GM19351 (cell line): ENCODE data around the gene THSD8.
A peak's percentile ranks its signal among the peaks of the same experiment; 100 is the strongest.
"Not testable (repeated sequence)": the region's sequence is repeated elsewhere in the genome, so short reads cannot be mapped to it uniquely, and the experiment has no call there.

Source experiments
- ATAC-seq: cut with Tn5 transposase; IDR thresholded peaks from one replicate; pipeline ENCODE4 v1.9.1; 2021; ENCODE audit warnings: mild to moderate bottlenecking, moderate library complexity; ENCODE audit not compliant: unreplicated experiment

The THSD8 gene

DNA sequence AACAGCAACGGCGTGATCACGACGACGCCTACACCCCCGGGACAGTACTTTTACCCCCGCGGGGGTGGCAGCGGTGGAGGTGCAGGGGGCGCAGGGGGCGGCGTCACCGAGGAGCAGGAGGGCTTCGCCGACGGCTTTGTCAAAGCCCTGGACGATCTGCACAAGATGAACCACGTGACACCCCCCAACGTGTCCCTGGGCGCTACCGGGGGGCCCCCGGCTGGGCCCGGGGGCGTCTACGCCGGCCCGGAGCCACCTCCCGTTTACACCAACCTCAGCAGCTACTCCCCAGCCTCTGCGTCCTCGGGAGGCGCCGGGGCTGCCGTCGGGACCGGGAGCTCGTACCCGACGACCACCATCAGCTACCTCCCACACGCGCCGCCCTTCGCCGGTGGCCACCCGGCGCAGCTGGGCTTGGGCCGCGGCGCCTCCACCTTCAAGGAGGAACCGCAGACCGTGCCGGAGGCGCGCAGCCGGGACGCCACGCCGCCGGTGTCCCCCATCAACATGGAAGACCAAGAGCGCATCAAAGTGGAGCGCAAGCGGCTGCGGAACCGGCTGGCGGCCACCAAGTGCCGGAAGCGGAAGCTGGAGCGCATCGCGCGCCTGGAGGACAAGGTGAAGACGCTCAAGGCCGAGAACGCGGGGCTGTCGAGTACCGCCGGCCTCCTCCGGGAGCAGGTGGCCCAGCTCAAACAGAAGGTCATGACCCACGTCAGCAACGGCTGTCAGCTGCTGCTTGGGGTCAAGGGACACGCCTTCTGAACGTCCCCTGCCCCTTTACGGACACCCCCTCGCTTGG is 9.6 kb upstream of the THSD8 start:
- no peak for ATAC-seq

GRCh38 chr19:12792853-12793289 is 9.0 kb upstream of the THSD8 start:
- ATAC-seq: no peak

DNA sequence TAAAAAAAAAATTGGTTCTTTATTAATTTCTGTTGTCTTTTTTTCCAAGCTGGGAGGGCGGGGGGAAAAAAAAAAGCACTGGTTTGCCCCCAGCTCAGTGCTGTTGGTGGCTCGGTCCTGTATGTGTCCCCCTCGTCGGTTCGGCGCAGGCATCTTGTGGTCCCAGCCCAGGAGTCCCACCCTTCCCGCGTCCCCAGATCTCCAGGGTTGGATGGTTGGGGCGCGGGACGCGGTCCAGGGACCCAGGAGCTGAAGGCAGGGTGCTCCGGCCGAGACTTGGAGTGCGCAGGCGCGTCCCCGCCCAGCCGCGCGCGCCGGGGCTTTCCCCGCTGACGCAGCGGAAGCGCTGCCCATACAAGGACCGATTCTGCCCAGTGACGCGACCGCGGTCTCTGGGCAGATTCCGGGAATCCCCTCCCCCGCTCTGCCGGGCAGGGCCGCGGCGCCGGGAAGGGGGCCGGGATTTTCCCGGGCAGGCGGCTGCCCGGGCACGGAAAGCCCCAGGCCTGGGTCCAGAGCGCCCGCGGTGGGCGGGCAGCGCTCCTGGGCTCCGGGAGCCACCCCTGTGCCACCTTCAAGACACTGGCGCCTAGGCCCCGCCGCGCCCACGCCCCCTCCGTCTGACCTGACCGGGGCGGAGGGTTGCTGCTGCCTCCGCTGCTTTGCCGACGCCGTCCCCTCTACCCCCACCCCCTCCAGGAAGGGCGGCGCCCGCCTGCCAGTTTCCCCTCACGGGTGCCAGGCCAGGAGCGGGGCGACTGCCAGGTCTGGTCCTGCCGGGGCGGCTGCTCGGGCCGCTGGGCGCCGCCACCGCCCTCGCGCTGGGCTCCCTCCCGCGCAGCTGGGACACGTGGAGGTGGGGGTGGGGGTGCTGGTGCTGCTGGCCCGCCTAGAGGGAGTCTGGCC is 8.3 kb upstream of the THSD8 start:
- peak; percentile 26 for ATAC-seq

- no peak for ATAC-seq
Observed at GRCh38 chr19:12794196-12794941, 7.5 kb upstream of the THSD8 start.

- ATAC-seq: no peak
Observed at GRCh38 chr19:12794971-12795381, 6.9 kb upstream of the THSD8 start.

DNA sequence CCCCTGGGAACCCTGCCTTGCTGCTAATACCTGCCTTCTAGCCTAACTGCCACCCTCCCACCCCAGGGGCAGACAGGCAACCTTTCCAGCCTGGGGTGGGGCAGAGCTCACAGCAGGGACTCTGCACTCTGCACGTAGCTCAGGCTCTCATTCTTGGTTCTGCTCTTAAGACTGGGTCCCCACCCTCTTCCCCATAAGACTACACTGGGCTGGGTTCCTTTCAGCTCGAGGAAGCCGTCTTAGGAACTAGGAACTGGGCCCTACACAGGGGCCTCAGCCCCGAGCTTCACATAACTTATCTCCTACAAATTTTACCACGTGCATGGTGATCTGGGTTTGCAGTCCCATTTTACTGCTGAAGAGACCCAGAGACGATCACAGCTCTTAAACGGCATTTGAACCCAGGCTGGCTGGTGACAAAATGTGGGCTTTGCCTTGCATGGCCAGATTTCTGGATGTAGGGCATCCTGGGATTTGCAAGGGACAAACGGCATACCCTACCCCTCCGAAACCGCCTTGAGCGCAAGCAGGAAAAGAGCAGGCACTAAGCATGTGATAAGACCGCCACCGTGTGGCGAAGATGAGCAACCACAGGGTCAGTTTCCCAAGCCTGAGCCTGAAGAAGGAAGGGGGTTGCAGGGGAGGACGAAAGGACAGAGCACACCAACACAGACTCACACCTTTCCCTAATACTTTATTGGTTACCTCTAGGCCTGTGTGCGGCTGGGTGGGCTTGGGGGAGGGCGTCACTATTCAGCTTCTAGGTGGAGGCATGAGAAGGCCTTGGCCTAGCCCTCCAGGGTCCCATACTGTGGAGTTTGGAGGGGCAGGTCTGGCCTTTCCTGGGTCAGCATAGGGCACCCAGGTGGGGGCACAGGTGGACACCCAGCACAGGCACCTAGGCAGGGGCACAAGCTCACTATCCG is 5.5 kb upstream of the THSD8 start:
- ATAC-seq: no peak

- ATAC-seq: no peak
Observed at GRCh38 chr19:12797141-12797587, 4.7 kb upstream of the THSD8 start.

GRCh38 chr19:12797607-12798006 is 4.3 kb upstream of the THSD8 start:
- ATAC-seq: not testable (repeated sequence)

GRCh38 chr19:12799742-12800465 is 2.0 kb upstream of the THSD8 start:
- ATAC-seq: no peak

GRCh38 chr19:12800466-12800770 is 1.5 kb upstream of the THSD8 start:
- ATAC-seq: no peak

DNA sequence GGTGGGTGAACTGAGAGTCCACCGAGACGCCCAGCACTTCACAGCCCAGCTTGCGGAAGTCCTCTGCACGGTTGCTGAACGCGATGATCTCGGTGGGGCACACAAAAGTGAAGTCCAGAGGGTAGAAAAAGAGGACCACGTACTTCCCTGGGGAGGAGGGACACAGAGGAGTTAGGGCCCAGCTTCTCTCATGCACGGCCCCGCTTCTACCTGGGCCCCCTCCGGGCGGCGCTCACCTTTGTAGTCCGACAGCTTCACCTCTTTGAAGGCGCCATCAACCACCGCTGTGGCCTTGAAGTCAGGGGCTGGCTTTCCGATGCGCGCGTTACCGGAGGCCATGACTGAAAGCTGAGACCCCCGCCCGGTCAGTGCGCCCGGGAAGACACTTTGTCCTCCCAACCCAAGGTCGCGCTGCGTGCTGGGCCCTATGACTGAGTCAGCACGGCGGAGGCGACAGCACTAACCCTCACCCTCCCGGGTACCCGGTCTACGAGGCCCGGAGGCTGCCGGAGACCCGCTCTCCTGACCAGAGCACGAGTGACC is 875 bp upstream of the THSD8 start:
- no peak for ATAC-seq

GRCh38 chr19:12802267-12803106 is 618 bp downstream of the THSD8 start:
- no peak for ATAC-seq

DNA sequence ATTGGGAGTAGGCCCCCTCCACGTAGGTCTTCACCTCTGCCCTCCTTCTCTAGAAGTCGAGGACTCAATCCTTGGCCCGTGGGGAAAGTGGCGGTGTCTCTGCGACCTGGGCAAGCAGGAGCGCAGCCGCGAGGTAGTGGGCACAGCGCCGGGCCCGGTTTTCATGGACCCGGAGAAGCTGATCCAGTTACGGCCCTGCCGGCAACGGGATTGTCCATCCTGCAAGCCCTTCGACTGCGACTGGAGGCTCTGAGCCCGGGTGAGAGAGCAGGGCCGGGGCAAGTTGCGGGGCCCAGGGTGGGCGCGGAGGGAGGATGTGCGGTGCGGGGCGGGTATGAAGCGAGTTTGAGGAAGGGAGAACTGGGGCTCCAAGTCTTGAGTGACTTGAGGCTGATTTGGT is 2.2 kb downstream of the THSD8 start:
- no peak for ATAC-seq

- peak; percentile 77 for ATAC-seq
Observed at GRCh38 chr19:12806242-12807081, 4.6 kb downstream of the THSD8 start, which contains the start of gene RNASEH2A. RNASEH2A (plus strand) TSS chr19:12806584; CDS start chr19:12806674, 90 bp downstream.

DNA sequence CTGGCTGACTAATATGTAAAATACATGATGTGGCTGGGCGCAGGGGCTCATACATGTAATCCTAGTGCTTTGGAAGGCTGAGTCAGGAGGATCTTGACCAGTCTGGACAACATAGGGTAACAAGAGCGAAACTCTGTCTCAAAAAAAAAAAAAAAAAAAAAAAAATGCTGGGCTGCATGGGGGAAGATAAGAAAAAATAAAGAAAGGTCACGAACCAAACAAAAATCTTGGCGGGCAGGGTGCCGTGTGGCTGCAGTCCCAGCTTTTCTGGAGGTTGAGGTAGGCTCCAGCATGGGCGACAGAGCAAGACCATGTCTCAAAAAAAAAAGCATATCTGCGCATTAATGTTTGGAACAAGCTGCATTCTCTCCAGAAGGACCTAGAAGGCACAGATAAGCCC is 13.2 kb downstream of the THSD8 start:
- no peak for ATAC-seq

- not testable (repeated sequence) for ATAC-seq
Observed at GRCh38 chr19:12817188-12817587, 15.3 kb downstream of the THSD8 start.

DNA sequence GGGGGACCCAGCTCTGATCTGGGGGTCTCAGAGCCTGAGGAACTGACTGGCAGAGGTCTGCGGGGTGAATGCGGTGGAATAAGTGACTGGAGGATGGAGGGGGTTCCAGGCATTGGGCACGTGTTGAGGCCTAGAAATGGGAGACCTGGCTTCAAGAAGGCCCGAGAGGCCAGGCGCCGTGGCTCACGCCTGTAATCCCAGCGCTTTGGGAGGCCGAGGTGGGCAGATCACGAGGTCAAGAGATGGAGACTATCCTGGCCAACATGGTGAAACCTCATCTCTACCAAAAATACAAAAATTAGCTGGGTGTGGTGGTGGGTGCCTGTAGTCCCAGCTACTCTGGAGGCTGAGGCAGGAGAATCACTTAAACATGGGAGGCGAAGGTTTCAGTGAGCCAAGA is 15.9 kb downstream of the THSD8 start:
- not testable (repeated sequence) for ATAC-seq
